Colonic mucosa (tissue), 4 donors: ENCODE data around the gene SSR1. TPM values are rescaled to one million over a fixed set of nuclear protein-coding genes. Genes with fewer than 3 reads are reported as not detected.
"Not testable (repeated sequence)": the region's sequence is repeated elsewhere in the genome, so short reads cannot be mapped to it uniquely, and the experiment has no call there.

ENCODE experiments used
- DNase-seq: peaks from one replicate; pipeline ENCODE4 v3.0.0-alpha.2; 2020
- H3K27ac ChIP-seq: fragments of 200-600 bp; one replicate; pipeline ENCODE4 v1.8.0; 2021
- H3K27me3 ChIP-seq: fragments of 200-600 bp; one replicate; pipeline ENCODE4 v1.8.0; 2021
- H3K36me3 ChIP-seq: fragments of 200-600 bp; one replicate; pipeline ENCODE4 v1.8.0; 2021
- H3K4me1 ChIP-seq: fragments of 200-600 bp; one replicate; pipeline ENCODE4 v1.8.0; 2021; ENCODE audit warnings: mild to moderate bottlenecking
- H3K4me3 ChIP-seq: fragments of 200-600 bp; one replicate; pipeline ENCODE4 v1.8.0; 2021
- H3K9ac ChIP-seq, 2 donors: one replicate each; pipeline ENCODE4 v1.7.0; 2013; ENCODE audit warnings: control low read depth in 2 of 2, low read depth in 2 of 2, low read length in 2 of 2
- H3K9me3 ChIP-seq: fragments of 200-600 bp; one replicate; pipeline ENCODE4 v1.8.0; 2021
- intact Hi-C: fragments of 100-400 bp; cut with DNase I; formaldehyde crosslinking; loops from one replicate; pipeline ENCODE4 v1.14.1; 2022
- total RNA-seq, 2 donors: library from RNA; stranded (reverse); fragmentation: NEBNext Ultra II Directional in 1 of 2; extraction: Animal tissue kit (Norgen Biotek cat#: 25700) in 1 of 2; gene quantifications; one replicate each; pipeline ENCODE4 v1.2.1, GENCODE V29; 2021
- TF ChIP-seq, protein P1 (sequence below): fragments of 200-600 bp; IDR thresholded peaks from one replicate; pipeline ENCODE4 v1.8.0; 2022; ENCODE audit warnings: antibody characterized with exemption, mild to moderate bottlenecking
- donor health status: healthy.
- donor health status: DM: no; HTN: no; CAD: no.
- donor health status: DM: no; HTN: no; CAD: no.

SSR1 gene
- total RNA-seq, 2 donors from 2014 or later = 150 to 153 TPM

DNA sequence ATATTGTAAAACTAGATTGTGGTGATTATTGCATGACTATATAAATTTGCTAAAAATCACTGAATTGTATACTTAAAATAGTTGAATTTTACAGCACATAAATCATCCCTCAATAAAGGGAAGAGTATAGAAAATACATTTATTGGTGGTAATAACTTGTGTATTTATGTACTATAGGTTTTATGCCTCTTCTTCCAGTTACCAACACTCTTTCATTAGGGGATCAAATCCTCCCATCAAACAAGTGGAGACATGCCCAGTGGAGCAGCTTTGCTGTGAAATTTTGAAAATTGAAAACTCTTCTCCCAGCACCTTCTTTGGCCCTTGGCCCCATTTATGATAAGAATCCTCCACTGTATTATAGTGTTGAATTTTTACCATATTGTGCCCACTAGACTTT is 10.1 kb upstream of the SSR1 start:
- Histone ChIP-seq H3K4me1 (no peaks in the 10 kb centered on the region), H3K27ac (no peak overlapping the region), H3K4me3 (no peak overlapping the region), H3K27me3 (no peaks in the 10 kb centered on the region), H3K9ac (no peak overlapping the region), H3K9me3 (no peaks in the 10 kb centered on the region), H3K36me3 (no peaks in the 10 kb centered on the region)
- TF ChIP-seq, protein P1, sequence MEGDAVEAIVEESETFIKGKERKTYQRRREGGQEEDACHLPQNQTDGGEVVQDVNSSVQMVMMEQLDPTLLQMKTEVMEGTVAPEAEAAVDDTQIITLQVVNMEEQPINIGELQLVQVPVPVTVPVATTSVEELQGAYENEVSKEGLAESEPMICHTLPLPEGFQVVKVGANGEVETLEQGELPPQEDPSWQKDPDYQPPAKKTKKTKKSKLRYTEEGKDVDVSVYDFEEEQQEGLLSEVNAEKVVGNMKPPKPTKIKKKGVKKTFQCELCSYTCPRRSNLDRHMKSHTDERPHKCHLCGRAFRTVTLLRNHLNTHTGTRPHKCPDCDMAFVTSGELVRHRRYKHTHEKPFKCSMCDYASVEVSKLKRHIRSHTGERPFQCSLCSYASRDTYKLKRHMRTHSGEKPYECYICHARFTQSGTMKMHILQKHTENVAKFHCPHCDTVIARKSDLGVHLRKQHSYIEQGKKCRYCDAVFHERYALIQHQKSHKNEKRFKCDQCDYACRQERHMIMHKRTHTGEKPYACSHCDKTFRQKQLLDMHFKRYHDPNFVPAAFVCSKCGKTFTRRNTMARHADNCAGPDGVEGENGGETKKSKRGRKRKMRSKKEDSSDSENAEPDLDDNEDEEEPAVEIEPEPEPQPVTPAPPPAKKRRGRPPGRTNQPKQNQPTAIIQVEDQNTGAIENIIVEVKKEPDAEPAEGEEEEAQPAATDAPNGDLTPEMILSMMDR = no peak
- intact Hi-C loops = no loop called here
- DNase-seq = no peak

DNA sequence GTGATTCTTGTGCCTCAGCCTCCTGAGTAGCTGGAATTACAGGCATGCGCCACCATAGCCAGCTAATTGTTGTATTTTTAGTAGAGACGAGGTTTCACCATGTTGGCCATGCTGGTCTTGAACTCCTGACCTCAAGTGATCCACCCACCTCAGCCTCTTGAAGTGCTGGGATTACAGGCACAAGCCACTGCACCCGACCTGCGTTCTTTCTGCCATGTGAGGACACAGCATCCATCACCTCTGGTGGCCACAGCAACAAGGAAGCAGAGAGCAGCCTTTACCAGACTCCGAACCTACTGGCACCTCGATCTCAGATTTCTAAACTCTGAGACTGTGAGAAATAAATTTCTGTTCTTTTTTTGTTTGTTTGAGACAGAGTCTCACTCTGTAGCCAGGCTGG is 8.9 kb upstream of the SSR1 start:
- H3K27me3 ChIP-seq, H3K27ac ChIP-seq, H3K36me3 ChIP-seq, DNase-seq, intact Hi-C loops, H3K9me3 ChIP-seq, H3K9ac ChIP-seq, H3K4me1 ChIP-seq, H3K4me3 ChIP-seq: not testable (repeated sequence)

DNA sequence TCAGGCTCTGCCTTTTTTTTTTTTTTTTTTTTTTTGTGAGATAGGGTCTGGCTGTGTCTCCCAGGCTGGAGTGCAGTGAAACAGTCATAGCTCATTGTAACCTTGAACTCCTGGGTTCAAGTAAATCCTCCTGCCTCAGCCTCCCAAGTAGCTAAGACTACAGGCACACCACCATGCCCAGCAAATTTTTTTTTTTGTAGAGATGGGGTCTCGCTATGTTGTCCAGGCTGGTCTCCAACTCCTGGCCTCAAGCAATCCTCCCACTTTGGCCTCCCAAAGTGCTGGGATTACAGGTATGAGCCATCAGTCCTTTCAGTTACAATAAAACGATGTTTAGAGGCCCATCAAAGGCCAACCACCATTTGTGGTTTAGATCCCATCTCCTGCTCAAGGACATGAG is 6.4 kb upstream of the SSR1 start:
- H3K36me3 ChIP-seq, H3K4me1 ChIP-seq, DNase-seq, H3K9me3 ChIP-seq, H3K27me3 ChIP-seq, H3K27ac ChIP-seq, H3K4me3 ChIP-seq, H3K9ac ChIP-seq, intact Hi-C loops: not testable (repeated sequence)

DNA sequence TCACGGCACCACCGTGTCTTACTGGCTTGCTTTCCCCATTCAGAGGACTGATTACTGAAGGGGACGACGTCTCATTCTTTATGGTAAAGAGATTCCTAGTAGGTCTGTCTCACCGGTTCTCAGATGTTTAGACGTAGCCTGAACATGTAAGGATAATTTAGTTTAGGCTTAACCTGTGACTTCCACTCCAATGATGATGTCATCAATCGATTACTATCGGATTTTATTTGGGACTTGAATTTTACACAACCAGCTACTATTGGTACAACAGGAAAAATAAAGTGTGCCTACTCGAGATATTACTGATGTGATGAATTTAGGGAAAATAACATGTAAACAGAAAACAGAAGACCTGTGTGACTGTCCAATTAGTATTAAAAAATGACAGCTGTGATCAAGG is 4.5 kb upstream of the SSR1 start:
- H3K4me1 ChIP-seq = no peaks in the 10 kb centered on the region
- H3K9me3 ChIP-seq = no peaks in the 10 kb centered on the region
- H3K27me3 ChIP-seq = no peaks in the 10 kb centered on the region
- TF ChIP-seq, protein P1 = no peak
- H3K27ac ChIP-seq = no peak overlapping the region
- H3K4me3 ChIP-seq = no peak overlapping the region
- no peak for DNase-seq
- H3K9ac ChIP-seq = no peak overlapping the region
- intact Hi-C loops = no loop called here
- no peaks in the 10 kb centered on the region for H3K36me3 ChIP-seq

DNA sequence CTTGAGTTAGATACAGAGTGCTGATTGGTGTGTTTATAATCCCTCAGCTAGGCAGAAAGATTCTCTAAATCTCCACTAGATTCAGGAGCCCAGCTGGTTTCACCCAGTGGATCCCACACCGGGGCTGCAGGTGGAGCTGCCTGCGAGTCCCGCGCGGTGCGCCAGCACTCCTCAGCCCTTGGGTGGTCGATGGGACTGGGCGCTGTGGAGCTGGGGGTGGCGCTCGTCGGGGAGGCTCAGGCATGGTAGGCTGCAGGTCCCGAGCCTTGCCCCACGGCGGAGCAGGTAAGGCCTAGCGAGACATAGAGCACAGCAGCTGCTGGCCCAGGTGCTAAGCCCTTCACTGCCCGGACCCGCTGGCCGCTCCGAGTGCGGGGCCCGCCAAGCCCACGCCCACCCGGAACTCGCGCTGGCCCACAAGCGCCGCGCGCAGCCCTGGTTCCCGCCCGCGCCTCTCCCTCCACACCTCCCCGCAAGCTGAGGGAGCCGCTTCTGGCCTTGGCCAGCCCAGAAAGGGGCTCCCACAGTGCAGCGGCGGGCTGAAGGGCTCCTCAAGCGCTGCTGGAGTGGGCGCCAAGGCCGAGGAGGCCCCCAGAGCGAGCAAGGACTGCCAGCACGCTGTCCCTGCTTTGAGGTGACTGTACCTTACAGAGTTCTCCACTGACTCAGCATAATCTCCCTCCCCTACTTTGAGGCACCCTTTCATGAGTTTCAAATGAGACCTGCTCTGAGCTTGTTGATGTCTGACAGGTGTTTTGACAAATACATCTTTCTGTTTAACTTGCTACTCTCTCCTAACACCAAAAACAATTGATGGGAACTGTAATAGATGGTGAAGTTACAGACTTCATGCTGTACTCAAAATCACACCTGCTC is 3.9 kb upstream of the SSR1 start:
- Histone ChIP-seq H3K27me3 (no peaks in the 10 kb centered on the region), H3K9me3 (no peaks in the 10 kb centered on the region), H3K4me1 (no peaks in the 10 kb centered on the region), H3K9ac (no peak overlapping the region), H3K27ac (no peak overlapping the region), H3K36me3 (no peaks in the 10 kb centered on the region), H3K4me3 (no peak overlapping the region)
- DNase-seq = no peak
- intact Hi-C loops = no loop called here
- TF ChIP-seq, protein P1 = no peak

DNA sequence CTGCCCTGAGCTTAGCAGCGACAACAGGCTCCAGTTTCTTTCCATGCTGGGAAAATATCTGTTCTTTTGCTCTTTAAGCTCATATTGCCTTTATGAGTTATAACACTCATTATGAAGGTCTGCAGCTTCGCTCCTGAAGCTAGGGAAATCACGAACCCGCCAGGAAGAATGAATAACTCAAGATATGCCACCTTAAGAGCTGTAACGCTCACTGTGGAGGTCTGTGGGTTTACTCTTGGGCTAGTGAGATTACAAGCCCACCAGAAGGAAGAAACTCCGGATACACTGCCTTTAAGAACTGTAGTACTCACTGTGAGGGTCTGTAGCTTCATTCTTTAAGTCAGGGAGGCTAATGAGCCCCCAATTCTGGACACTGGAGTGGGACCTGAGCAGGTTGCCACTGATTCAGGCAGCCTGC is 3.0 kb upstream of the SSR1 start:
- no peak overlapping the region for H3K9ac ChIP-seq
- no peaks in the 10 kb centered on the region for H3K36me3 ChIP-seq
- H3K9me3 ChIP-seq = no peaks in the 10 kb centered on the region
- no peak overlapping the region for H3K4me3 ChIP-seq
- TF ChIP-seq, protein P1 = no peak
- no peak for DNase-seq
- no peaks in the 10 kb centered on the region for H3K27me3 ChIP-seq
- peaks cover 6% of the 10 kb centered on the region for H3K4me1 ChIP-seq
- no peak overlapping the region for H3K27ac ChIP-seq
- intact Hi-C loops = no loop called here

DNA sequence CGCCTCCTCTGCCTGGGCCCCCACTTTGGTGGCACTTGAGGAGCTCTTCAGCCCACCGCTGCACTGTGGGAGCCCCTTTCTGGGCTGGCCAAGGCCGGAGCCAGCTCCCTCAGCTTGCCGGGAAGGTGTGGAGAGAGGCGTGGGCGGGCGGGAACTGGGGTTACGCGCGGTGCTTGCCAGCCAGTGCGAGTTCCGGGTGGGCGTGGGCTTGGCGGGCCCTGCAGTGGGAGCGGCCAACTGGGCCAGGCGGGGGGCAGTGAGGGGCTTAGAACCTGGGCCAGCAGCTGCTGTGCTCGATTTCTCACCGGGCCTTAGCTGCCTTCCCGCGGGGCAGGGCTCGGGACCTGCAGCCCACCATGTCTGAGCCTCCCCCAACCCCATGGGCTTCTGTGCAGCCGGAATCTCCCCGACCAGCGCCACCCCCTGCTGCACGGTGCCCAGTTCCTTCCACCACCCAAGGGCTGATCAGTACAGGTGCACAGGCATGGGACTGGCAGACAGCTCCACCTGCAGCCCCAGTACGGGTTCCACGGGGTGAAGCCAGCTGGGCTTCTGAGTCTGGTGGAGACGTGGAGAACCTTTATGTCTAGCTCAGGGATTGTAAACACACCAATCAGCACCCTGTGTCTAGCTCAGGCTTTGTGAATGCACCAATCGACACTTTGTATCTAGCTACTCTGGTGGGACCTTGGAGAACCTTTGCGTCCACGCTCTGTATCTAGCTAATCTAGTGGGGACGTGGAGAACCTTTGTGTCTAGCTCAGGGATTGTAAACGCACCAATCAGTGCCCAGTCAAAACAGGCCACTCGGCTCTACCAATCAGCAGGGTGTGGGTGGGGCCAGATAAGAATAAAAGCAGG is 2.3 kb upstream of the SSR1 start:
- H3K36me3 ChIP-seq, H3K27me3 ChIP-seq, H3K4me3 ChIP-seq, H3K4me1 ChIP-seq, DNase-seq, intact Hi-C loops, H3K9me3 ChIP-seq, H3K9ac ChIP-seq, H3K27ac ChIP-seq: not testable (repeated sequence)
